Stimulated activated naive CD8-positive, alpha-beta T cell treated with anti-CD3 and anti-CD28 coated beads, Interleukin-15, Interleukin-2, amounts not matched to agents 100 ng/mL and 50 ng/mL, for 24 hours (primary cell): ENCODE measurements around the gene BLID.

Experiments used
- H3K27ac Mint-ChIP-seq: one replicate; pipeline ENCODE4 v1.8.0; 2021; ENCODE audit warnings: mild to moderate bottlenecking, mixed read lengths
- H3K27me3 Mint-ChIP-seq: one replicate; pipeline ENCODE4 v1.8.0; 2021; ENCODE audit warnings: mixed read lengths
- H3K36me3 Mint-ChIP-seq: one replicate; pipeline ENCODE4 v1.8.0; 2021; ENCODE audit warnings: low read depth, mixed read lengths
- H3K4me1 Mint-ChIP-seq: one replicate; pipeline ENCODE4 v1.8.0; 2021; ENCODE audit warnings: low read depth, mixed read lengths
- H3K4me3 Mint-ChIP-seq: one replicate; pipeline ENCODE4 v1.8.0; 2021; ENCODE audit warnings: mild to moderate bottlenecking, mixed read lengths
- H3K9me3 Mint-ChIP-seq: one replicate; pipeline ENCODE4 v1.8.0; 2021; ENCODE audit warnings: mixed read lengths

BLID gene, protein sequence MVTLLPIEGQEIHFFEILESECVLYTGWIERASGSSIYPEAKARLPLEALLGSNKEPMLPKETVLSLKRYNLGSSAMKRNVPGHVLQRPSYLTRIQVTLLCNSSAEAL

DNA sequence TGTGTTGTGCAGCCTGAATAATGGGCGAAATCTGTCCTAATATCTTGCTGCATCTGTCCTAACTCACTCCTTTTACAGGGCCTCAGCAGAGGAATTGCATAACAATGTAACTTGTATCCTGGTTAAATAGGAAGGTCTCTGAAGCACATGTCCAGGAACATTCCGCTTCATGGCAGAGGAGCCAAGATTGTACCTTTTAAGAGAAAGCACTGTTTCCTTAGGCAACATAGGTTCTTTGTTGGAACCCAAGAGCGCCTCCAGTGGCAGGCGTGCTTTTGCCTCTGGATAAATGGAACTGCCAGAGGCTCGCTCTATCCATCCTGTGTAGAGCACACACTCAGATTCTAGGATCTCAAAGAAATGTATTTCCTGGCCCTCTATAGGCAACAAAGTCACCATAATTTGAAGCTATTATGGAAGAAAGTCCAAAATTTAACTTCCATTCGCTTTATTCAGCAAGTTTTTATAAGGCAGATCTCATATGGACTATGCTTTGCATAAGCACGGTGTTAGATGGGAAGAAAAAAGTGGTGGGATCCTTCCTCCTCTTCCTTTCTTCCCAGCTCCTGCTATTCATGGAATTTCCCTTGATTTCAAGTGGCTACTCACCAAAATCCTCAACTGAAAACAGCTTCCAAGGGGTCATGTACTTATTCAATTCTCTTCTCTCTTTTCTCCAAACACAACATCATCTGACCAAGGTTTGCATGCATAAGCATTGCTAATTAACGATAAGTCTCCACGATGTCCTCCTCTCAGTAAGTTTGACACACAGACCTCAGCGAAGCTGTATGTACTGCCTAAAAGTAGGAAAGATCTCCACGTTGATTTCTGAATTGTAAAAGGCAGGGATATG is at the start of gene BLID:
TSS of gene BLID (minus strand) at position 692 of the 856 bp plus-strand sequence. CDS start at position 399, 293 bp downstream.
- Mint-ChIP-seq H3K9me3 (no peaks in the 10 kb centered on the region), H3K4me1 (no peaks in the 10 kb centered on the region), H3K4me3 (no peak within 1 kb of the TSS), H3K27me3 (no peaks in the 10 kb centered on the region), H3K36me3 (no peaks in the 10 kb centered on the region), H3K27ac (no peak within 1 kb of the TSS)

DNA sequence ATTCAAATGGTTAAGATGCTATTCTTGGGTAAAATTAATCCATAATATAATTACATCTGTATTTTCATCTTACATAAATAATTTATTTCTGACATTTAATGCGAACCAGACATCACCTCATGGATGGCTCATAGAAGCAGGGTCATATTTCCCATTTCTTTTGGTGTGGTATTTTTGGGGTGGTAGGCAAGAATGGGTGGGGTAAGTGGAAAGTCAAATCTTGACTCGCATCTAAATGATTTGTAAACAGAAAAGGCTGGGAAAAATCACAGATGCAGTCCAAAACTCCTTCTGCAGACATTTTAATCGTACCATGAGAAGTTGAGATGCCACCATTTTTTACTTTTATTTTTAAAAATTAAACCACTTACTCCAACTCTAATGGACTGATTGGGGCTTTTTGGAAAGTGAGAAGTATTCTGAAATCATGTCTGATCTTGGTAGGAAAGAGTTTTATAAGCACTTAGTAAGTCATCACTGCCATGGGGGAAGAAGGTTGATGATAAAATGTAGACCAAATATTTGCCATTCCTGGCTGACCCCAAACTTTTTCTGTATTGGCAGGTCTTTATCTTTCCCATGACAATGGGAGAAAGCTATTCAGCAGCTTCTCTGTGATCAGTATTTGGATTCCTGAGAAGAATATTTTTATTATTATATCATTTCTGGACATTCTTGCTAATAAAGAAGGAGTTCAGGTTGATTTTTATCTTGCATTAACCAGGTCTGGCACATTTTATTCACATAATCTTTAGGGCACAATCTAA is 47.2 kb upstream of the BLID start:
- no peak overlapping the region for H3K27ac Mint-ChIP-seq
- no peak overlapping the region for H3K4me3 Mint-ChIP-seq
- no peaks in the 10 kb centered on the region for H3K4me1 Mint-ChIP-seq
- peaks cover 4% of the 10 kb centered on the region for H3K27me3 Mint-ChIP-seq
- H3K9me3 Mint-ChIP-seq = no peaks in the 10 kb centered on the region
- H3K36me3 Mint-ChIP-seq = no peaks in the 10 kb centered on the region

DNA sequence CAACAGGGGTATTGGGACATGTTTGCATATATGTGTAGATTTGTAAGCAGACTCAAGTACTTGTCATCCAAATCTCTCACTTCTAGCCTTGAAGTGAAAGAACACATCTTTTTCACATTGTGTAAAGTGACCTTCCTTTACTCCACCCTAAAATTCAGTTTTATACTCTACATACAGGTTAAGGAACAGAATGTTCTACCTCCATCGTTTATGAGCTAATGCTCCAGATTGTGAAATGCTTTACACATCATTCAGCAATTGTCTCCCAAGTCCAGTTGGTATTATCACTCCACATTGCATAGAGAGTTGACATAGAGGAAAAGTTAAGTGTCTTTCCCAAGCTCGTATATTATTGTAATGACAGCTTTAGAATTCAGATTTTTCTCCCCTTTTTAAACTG is 46.1 kb upstream of the BLID start:
- Mint-ChIP-seq H3K27me3 (peaks cover 7% of the 10 kb centered on the region), H3K36me3 (no peaks in the 10 kb centered on the region)

DNA sequence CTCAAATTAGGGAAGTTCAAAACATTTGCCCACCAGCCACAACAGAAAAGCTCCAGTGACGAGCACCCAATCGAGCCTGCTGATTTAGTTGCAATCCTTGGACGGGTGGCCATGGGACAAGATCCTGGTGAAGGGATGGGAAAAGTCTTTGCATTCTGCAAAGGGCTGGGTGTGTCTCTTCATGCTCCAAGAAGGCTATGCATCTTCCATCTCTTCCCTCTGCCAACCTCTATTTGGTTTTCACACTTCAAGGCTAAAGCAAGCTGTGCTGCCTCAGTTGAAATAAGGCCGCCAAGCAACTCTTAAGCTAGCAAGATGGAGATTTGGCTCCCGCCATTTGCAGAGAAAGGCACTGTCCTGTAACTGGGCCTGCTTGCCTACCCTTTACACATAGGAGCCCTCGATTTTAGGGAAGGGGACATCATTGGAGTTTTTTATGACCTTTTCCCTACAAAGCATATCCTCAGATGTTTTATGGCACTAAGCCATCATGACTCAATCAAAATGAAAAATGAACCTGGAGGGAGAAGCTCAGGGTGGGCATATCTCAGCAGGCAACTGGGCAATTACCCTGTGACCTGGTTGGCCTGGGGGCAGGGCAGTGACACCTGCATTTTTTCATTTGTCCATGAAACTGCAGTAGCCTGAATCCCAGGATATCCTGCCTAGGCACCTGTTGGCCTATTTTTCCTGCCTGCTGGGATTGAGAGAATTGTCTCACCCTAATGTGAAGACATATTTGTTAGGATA is 45.0 kb upstream of the BLID start:
- Mint-ChIP-seq H3K9me3 (no peaks in the 10 kb centered on the region), H3K4me1 (peaks cover 15% of the 10 kb centered on the region), H3K27me3 (peaks cover 8% of the 10 kb centered on the region)

More for the DNA sequence above, 46.1 kb upstream of the BLID start:
- peaks cover 9% of the 10 kb centered on the region for H3K4me1 Mint-ChIP-seq
- no peaks in the 10 kb centered on the region for H3K9me3 Mint-ChIP-seq
- H3K4me3 Mint-ChIP-seq = no peak overlapping the region
- H3K27ac Mint-ChIP-seq = no peak overlapping the region

DNA sequence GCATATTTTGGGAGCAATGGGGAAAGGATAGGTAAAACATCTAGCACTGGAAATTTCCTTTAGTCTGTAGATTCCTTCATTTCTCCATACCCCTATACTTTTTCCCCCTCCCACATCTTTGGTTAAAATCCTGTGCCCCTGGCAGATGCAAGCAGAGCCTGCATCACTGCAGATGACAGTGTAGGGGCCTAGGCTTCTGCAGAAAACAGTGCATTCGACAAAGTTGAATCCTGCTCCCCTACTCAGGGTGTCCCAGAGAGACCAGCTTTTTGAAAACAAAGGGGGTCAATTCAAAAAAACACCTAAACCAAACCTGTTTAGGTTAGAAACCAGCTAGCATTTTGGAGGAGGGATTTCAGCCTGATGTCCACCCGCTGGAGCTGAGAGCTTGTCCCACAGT is 43.8 kb upstream of the BLID start:
- no peaks in the 10 kb centered on the region for H3K36me3 Mint-ChIP-seq
- no peaks in the 10 kb centered on the region for H3K9me3 Mint-ChIP-seq
- peaks cover 8% of the 10 kb centered on the region for H3K27me3 Mint-ChIP-seq

More for the DNA sequence above, 45.0 kb upstream of the BLID start:
- no peaks in the 10 kb centered on the region for H3K36me3 Mint-ChIP-seq
- H3K27ac Mint-ChIP-seq = no peak overlapping the region
- no peak overlapping the region for H3K4me3 Mint-ChIP-seq

DNA sequence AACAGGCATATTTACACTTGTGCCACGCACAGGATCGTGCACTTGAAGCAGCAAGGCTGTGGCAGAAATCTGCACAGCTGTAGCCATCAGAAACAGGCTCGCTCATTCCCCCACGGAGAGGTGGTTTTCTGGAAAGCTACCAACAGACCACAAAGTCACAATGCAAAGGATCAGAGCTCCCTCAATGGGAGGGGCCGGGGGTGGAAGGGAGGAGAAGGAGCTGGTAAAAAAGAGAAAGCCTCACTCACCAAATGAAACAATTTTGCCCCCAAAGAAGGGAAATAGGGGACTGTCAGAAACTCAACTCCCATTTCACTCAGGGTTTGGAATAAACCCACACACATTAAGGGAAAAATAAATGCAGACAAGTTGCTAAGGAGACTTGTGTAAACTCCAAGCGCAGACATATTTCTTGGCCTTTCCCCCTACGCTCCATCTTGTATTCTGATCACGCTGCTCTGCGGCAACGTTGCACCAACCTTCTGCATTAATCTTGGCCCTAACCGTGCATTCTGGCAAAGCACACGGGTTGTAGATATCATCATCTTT is 43.2 kb upstream of the BLID start:
- no peak overlapping the region for H3K27ac Mint-ChIP-seq
- H3K27me3 Mint-ChIP-seq = peaks cover 8% of the 10 kb centered on the region
- H3K9me3 Mint-ChIP-seq = no peaks in the 10 kb centered on the region
- no peak overlapping the region for H3K4me3 Mint-ChIP-seq
- peaks cover 15% of the 10 kb centered on the region for H3K4me1 Mint-ChIP-seq
- H3K36me3 Mint-ChIP-seq = no peaks in the 10 kb centered on the region

More for the DNA sequence above, 43.8 kb upstream of the BLID start:
- Mint-ChIP-seq H3K4me3 (no peak overlapping the region), H3K4me1 (peaks cover 15% of the 10 kb centered on the region), H3K27ac (no peak overlapping the region)

DNA sequence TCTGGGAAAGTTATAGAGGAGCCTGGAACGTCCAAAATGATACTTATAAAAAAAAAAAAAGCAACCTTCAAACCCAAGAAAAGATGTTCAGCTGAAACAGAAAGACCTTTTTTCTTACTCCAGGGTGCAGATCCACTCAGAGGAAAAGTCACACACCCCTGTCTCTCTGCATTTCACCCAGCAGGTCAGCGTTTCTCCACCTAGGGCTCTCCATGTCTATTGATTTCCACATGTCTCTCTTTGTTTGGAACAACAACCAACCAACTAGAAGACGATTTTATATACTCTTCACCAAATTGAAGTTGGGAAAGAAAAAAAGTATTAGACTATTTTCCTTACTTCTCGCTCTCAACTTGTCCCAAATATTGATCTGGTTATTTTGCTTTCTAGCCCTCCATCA is 42.2 kb upstream of the BLID start:
- no peaks in the 10 kb centered on the region for H3K9me3 Mint-ChIP-seq
- H3K27ac Mint-ChIP-seq = no peak overlapping the region
- no peak overlapping the region for H3K4me3 Mint-ChIP-seq
- H3K27me3 Mint-ChIP-seq = peaks cover 8% of the 10 kb centered on the region
- H3K4me1 Mint-ChIP-seq = peaks cover 15% of the 10 kb centered on the region
- H3K36me3 Mint-ChIP-seq = no peaks in the 10 kb centered on the region

DNA sequence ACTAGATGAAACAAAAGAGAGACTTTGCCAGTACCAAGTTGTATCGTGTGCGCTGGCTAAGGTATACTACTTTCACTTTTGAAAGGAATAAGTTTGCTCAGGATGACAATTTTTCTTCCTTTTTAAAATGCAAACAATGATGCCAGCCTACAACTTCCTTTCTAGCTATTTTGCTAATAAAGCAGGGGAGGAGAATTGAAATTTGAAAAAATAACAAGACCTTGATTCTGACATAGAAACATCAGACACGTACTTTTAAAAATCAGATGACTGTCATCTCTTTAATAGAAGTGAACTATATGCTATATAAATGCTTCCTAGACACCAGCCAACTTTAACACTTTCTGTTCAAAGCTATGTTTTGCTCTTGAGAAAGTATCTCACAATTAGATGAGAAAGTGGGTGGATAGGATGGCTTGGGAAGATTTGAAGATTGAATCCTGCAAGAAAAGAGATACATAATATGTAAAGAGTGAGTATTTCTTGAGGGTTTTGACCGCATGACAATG is 41.7 kb upstream of the BLID start:
- H3K27me3 Mint-ChIP-seq = peaks cover 8% of the 10 kb centered on the region
- H3K27ac Mint-ChIP-seq = no peak overlapping the region
- peak overlapping the region; percentile 65 for H3K4me3 Mint-ChIP-seq
- H3K4me1 Mint-ChIP-seq = peaks cover 15% of the 10 kb centered on the region
- no peaks in the 10 kb centered on the region for H3K9me3 Mint-ChIP-seq
- H3K36me3 Mint-ChIP-seq = no peaks in the 10 kb centered on the region

DNA sequence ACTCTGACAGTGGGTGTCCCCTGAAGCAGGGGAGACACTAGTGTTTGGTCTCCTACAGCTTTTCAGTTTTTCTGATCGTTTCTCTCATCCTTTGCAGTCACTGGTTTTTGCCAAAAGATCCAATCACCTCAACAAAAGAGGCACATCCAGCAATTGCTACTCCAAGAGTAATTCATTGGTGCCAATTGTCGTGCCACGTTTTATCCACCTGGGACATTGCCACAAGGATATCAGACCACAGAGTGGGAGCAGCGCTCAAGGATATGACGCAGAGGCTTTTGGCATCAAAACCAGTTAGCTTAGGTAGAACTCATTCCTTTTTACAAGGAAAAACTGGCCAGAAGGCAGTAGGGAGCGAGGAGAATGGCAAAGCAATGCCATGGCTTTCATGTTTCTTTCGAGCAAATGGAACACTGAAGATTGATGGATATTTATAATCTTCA is 40.9 kb upstream of the BLID start:
- H3K27me3 Mint-ChIP-seq = peaks cover 8% of the 10 kb centered on the region
- no peak overlapping the region for H3K27ac Mint-ChIP-seq
- no peaks in the 10 kb centered on the region for H3K9me3 Mint-ChIP-seq
- peak overlapping the region; percentile 65 for H3K4me3 Mint-ChIP-seq
- no peaks in the 10 kb centered on the region for H3K36me3 Mint-ChIP-seq
- H3K4me1 Mint-ChIP-seq = peaks cover 15% of the 10 kb centered on the region

DNA sequence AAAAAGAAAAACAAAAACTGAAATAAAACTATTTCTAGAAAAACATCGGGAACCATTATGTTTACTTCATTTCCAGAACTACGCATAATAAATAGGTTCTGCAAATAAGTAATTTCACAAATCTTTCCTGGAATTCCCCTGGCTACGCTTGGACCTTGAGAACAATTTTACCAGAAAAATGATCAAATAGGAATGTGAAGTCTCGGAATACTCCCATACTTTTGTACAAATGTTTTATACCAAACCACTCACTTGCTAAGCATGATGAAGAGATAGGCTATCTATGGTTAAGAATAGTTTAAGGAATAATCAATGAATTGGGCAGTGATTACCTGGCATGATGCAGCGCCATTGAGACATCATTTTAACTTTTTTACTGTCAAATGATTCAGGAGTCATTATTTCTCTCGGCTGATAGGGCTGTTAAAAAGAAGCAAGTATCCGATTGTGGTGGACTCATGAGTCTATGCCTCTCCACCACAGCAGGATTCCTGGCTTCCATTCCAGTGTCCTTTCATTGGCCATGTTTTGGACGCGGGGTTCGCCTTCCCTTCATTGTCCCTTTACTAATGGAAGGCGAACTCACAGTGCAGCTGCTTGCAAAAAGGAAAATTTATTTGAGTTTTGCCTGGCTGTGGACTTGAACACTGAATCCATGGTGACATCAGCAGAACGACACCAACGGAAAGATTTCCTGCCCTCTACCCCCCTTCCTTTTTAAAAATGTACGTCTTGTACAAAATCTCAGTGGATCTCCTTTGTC is 39.9 kb upstream of the BLID start:
- Mint-ChIP-seq H3K27me3 (peaks cover 8% of the 10 kb centered on the region), H3K4me1 (peaks cover 15% of the 10 kb centered on the region)

DNA sequence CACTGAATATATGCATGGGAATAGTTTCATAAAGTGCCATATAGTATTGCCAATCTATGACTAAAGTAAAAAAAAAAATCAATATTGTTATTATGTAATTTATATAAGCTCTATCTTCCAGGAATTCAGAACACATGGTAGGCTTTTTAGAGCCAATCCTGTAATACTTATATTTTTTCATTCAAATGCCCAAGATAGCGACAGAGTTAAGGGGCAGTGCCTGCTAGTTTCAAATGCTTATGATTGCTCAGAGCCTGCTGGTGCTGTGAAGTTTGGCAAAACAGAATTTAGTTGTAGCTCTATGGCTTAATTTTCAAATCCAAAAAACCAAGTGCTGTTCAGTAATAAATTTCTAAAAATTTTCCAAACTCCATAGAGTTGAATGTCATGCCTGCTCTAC is 39.0 kb upstream of the BLID start:
- Mint-ChIP-seq H3K4me3 (no peak overlapping the region), H3K9me3 (no peaks in the 10 kb centered on the region), H3K36me3 (no peaks in the 10 kb centered on the region), H3K27ac (no peak overlapping the region), H3K27me3 (peaks cover 4% of the 10 kb centered on the region), H3K4me1 (peaks cover 15% of the 10 kb centered on the region)

More for the DNA sequence above, 39.9 kb upstream of the BLID start:
- H3K36me3 Mint-ChIP-seq = no peaks in the 10 kb centered on the region
- H3K4me3 Mint-ChIP-seq = no peak overlapping the region
- no peaks in the 10 kb centered on the region for H3K9me3 Mint-ChIP-seq
- no peak overlapping the region for H3K27ac Mint-ChIP-seq

DNA sequence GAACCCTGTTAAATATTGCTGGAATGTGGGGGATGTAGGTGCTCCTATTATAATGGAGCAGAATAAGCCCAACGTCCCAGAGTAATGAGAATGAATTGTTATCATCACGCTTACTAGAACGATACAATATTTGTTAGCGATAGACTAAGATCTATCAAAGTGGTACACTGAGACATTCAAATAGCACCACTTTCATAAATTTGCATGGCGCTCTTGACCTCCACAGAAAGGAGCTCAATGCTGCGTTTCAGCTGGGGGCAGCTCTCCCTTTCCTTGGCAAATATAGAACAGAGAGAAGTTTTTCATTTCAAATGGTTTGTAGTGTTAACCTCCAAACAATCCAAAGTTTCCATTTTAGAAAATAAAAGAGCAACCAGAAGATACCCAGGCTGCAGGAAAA is 38.2 kb upstream of the BLID start:
- peaks cover 15% of the 10 kb centered on the region for H3K4me1 Mint-ChIP-seq
- no peak overlapping the region for H3K4me3 Mint-ChIP-seq

DNA sequence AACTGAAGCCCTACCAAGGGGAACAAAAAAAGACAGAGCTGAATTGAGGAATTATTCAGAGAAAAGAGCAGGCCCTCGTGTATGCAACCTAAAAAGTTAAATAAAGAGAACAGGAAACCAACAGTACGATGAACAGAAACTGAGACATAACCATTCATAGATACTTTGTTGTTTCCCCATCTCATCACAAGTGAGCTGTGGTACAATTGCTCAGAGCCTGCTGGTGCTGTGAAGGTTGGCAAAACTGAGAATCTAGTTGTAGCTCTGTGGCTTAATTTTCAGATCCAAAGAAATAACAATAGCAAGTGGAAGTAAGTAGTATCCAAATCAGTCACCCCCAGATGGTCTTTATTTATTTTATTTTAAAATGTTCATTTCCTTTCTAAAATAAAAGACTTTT is 37.7 kb upstream of the BLID start:
- Mint-ChIP-seq H3K27me3 (peaks cover 8% of the 10 kb centered on the region), H3K4me1 (peaks cover 15% of the 10 kb centered on the region), H3K4me3 (no peak overlapping the region), H3K36me3 (no peaks in the 10 kb centered on the region), H3K27ac (no peak overlapping the region), H3K9me3 (no peaks in the 10 kb centered on the region)

More for the DNA sequence above, 38.2 kb upstream of the BLID start:
- H3K36me3 Mint-ChIP-seq = no peaks in the 10 kb centered on the region
- no peaks in the 10 kb centered on the region for H3K9me3 Mint-ChIP-seq
- peaks cover 5% of the 10 kb centered on the region for H3K27me3 Mint-ChIP-seq
- no peak overlapping the region for H3K27ac Mint-ChIP-seq
